ENCODE data around the gene ZFAND5. TPM values are rescaled to one million over a fixed set of nuclear protein-coding genes. Genes with fewer than 3 reads are reported as not detected.

ZFAND5 gene
- total and polyA plus RNA-seq, 2 of the 13 experiments (the other 11 are each of a cell fraction or from before 2014, with no cell fraction given) = 53.4 to 60.2 TPM

DNA sequence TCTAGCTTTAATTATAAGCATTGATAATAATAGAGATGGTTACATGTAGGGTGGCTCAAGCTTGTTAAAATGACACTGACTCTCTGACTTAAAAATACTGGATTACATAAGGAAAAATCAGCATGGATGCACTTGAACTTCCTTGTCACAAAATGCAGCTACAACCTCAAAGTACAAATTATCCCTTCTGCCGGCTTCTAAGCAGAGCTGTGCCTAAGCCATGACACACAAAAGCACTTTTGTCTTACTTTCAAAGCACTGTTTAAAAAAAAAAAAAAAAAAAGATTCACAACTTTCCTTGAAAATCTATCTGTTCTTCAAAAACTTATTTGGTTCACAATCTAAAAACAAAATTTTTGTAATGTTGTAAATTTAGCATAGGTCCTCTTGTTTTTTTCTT is 36.4 kb upstream of the ZFAND5 start:
- DNase-seq (ENCODE audit: low spot score) = no peak
- no peak for FAIRE-seq
- intact Hi-C loops (cut with micrococcal nuclease; ENCODE audit: unreplicated experiment) = no loop called here
- H3K27ac ChIP-seq (ENCODE audit: extremely low read length, insufficient read depth, low read length) = no peak overlapping the region
- BruUV-seq (replicated peaks) = no TSS peak
- in situ Hi-C loops (cut with HindIII; ENCODE audit: extremely low pct_ligation_motif_present, low pct_unique_long_range_greater_than_20kb) = no loop called here
- no peaks in the 10 kb centered on the region for H3K79me2 ChIP-seq (ENCODE audit: insufficient read depth, low read length)
- TF ChIP-seq GATA4 (IDR thresholded peaks at IDR 0.05; ENCODE audit: borderline replicate concordance, low read depth) (no peak), TMF1 (CRISPR knock-in tag; IDR thresholded peaks at IDR 0.05; ENCODE audit: low read depth) (no peak), ZBTB42 (CRISPR knock-in tag; IDR thresholded peaks at IDR 0.05) (no peak), PAX8 (CRISPR knock-in tag; IDR thresholded peaks at IDR 0.05; ENCODE audit: borderline replicate concordance) (no peak), SNRNP70 (IDR thresholded peaks at IDR 0.05; ENCODE audit: low read depth, low read length) (no peak), TCF12 (IDR thresholded peaks at IDR 0.05) (no peak), TCF12 (CRISPR knock-in tag; IDR thresholded peaks at IDR 0.05) (no peak), FOXK2 (IDR thresholded peaks at IDR 0.05) (no peak), REL (CRISPR knock-in tag; conservative IDR thresholded peaks at IDR 0.05) (no peak)
- TF ChIP-seq, protein P1, sequence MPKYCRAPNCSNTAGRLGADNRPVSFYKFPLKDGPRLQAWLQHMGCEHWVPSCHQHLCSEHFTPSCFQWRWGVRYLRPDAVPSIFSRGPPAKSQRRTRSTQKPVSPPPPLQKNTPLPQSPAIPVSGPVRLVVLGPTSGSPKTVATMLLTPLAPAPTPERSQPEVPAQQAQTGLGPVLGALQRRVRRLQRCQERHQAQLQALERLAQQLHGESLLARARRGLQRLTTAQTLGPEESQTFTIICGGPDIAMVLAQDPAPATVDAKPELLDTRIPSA (CRISPR knock-in tag; IDR thresholded peaks at IDR 0.05; ENCODE audit: borderline replicate concordance) = no peak
- TF ChIP-seq, protein P2, sequence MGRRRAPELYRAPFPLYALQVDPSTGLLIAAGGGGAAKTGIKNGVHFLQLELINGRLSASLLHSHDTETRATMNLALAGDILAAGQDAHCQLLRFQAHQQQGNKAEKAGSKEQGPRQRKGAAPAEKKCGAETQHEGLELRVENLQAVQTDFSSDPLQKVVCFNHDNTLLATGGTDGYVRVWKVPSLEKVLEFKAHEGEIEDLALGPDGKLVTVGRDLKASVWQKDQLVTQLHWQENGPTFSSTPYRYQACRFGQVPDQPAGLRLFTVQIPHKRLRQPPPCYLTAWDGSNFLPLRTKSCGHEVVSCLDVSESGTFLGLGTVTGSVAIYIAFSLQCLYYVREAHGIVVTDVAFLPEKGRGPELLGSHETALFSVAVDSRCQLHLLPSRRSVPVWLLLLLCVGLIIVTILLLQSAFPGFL (CRISPR knock-in tag; IDR thresholded peaks at IDR 0.05) = no peak
- TF ChIP-seq, protein P3, sequence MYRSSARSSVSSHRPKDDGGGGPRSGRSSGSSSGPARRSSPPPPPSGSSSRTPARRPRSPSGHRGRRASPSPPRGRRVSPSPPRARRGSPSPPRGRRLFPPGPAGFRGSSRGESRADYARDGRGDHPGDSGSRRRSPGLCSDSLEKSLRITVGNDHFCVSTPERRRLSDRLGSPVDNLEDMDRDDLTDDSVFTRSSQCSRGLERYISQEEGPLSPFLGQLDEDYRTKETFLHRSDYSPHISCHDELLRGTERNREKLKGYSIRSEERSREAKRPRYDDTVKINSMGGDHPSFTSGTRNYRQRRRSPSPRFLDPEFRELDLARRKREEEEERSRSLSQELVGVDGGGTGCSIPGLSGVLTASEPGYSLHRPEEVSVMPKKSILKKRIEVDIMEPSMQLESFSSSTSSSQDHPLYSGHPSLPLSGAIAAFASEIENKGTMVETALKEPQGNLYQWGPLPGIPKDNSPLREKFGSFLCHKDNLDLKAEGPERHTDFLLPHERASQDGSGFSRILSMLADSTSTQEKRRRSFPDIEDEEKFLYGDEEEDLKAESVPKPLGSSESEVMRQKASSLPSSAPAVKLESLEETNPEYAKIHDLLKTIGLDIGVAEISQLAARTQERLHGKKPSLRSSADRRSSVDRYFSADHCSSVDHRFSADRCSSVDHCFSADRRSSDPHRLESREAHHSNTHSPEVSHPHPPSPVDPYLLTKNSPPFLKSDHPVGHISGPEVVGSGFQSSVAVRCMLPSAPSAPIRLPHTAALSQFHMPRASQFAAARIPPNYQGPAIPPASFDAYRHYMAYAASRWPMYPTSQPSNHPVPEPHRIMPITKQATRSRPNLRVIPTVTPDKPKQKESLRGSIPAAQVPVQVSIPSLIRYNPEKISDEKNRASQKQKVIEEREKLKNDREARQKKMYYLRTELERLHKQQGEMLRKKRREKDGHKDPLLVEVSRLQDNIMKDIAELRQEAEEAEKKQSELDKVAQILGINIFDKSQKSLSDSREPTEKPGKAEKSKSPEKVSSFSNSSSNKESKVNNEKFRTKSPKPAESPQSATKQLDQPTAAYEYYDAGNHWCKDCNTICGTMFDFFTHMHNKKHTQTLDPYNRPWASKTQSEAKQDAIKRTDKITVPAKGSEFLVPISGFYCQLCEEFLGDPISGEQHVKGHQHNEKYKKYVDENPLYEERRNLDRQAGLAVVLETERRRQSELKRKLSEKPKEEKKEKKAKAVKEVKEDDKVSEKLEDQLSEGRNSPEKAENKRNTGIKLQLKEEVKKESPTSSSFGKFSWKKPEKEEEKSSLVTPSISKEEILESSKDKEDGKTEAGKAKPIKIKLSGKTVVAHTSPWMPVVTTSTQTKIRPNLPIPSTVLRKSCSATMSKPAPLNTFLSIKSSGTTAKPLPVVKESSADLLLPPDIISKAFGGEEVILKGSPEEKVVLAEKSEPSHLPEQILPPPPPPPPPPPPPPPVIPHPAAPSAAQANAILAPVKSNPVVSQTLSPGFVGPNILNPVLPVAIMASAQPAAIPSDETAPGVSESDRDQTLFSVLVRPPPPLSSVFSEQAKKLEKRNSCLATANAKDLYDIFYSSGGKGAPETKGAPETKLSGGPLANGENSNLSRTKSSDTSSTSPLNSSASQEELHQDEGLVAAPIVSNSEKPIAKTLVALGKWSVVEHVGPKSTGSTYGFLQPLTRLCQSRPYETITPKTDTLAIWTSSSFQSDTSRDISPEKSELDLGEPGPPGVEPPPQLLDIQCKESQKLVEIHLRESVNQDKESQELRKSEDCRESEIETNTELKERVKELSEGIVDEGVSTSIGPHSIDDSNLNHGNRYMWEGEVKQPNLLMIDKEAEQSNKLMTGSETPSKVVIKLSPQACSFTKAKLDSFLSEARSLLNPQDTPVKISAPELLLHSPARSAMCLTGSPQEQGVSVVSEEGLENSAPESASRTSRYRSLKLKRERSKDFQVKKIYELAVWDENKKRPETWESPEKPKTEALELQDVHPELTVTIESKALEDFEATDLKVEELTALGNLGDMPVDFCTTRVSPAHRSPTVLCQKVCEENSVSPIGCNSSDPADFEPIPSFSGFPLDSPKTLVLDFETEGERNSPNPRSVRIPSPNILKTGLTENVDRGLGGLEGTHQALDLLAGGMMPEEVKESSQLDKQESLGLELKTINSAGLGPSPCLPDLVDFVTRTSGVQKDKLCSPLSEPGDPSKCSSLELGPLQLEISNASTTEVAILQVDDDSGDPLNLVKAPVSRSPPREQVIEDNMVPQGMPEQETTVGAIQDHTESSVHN (CRISPR knock-in tag; IDR thresholded peaks at IDR 0.05) = no peak
- ChIA-PET POLR2A (no interaction called here), CTCF (ENCODE audit: low intra/inter-chr PET ratio, low total read pairs) (no interaction called here)
- peaks cover 11% of the 10 kb centered on the region for H3K4me1 ChIP-seq (ENCODE audit: insufficient read depth, low read length)
- WGBS (ENCODE audit: low lambda C conversion rate) = 0% methylated on average over 1 of the region's 1 CpG
- no peaks in the 10 kb centered on the region for H3K9me3 ChIP-seq (ENCODE audit: low read length)
- no peak for ATAC-seq
- no peak overlapping the region for H2AFZ ChIP-seq (ENCODE audit: low read length)
- no peaks in the 10 kb centered on the region for H3K36me3 ChIP-seq (replicated peaks in 1 of 2; ENCODE audit: control insufficient read depth in 1 of 2, insufficient read depth in 2 of 2, low read length in 2 of 2)
- no peak overlapping the region for H3K4me2 ChIP-seq (ENCODE audit: low read depth, low read length)
- H4K20me1 ChIP-seq (ENCODE audit: insufficient read depth, low read length) = no peaks in the 10 kb centered on the region
- no peaks in the 10 kb centered on the region for H3K27me3 ChIP-seq (ENCODE audit: control insufficient read depth in 1 of 2, insufficient read depth in 2 of 2, low read length in 2 of 2)
- H3K4me3 ChIP-seq (replicated peaks in 1 of 3; ENCODE audit: insufficient read depth in 1 of 3, low read depth in 2 of 3, low read length in 3 of 3) = no peak overlapping the region
- H3K9ac ChIP-seq (ENCODE audit: insufficient read depth, low read depth, low read length) = no peak overlapping the region

Measured in HepG2 (cell line).